Thoracic aorta (tissue), 2 donors: Measurements from ENCODE around the gene AP5S1. TPM values are rescaled to one million over a fixed set of nuclear protein-coding genes. Genes with fewer than 3 reads are reported as not detected.

ENCODE experiments used
- ATAC-seq: fragments of 150-250 bp; one replicate; pipeline ENCODE4 v1.8.0; 2017; ENCODE audit warnings: low read depth; ENCODE audit not compliant: insufficient number of reproducible peaks, low FRiP score
- DNase-seq: peaks from one replicate; pipeline ENCODE4 v3.0.0-alpha.2; 2020; ENCODE audit warnings: low spot score
- H3K27ac ChIP-seq, 2 donors: fragments of 200-600 bp; sonication (generic); 1 replicate in 1 of 2; 2 replicates in 1 of 2; pipeline ENCODE4 v1.5.1; 2016; ENCODE audit warnings: mild to moderate bottlenecking in 2 of 2, moderate library complexity in 2 of 2
- H3K27me3 ChIP-seq: fragments of 200-600 bp; sonication (generic); replicated peaks from 2 replicates; pipeline ENCODE4 v1.6.0; 2016; ENCODE audit warnings: mild to moderate bottlenecking; ENCODE audit not compliant: insufficient read depth
- H3K36me3 ChIP-seq: fragments of 200-600 bp; sonication (generic); one replicate; pipeline ENCODE4 v1.5.1; 2016
- H3K4me1 ChIP-seq, 2 donors: fragments of 200-600 bp; sonication (generic); 1 replicate in 1 of 2; 2 replicates in 1 of 2; pipeline versions ENCODE4 v1.5.1 to v1.6.0; 2016; ENCODE audit warnings: low read depth in 2 of 2, mild to moderate bottlenecking in 1 of 2; ENCODE audit not compliant: control insufficient read depth in 1 of 2
- H3K4me3 ChIP-seq: fragments of 200-600 bp; sonication (generic); 2 replicates; pipeline ENCODE4 v1.5.1; 2016; ENCODE audit warnings: mild to moderate bottlenecking
- H3K9me3 ChIP-seq: fragments of 200-600 bp; sonication (generic); 2 replicates; pipeline ENCODE4 v1.5.1; 2016
- total RNA-seq, 2 donors: library from RNA; depleted of rRNA; stranded (reverse); fragments of >200 nt; gene quantifications; one replicate each; pipeline versions ENCODE4 v1.1.0 to v1.2.3, GENCODE V29; 2016
- TF ChIP-seq, protein P1 (sequence below): fragments of 200-600 bp; sonication (generic); IDR thresholded peaks from one replicate; pipeline ENCODE4 v1.5.1; 2019; ENCODE audit warnings: antibody characterized with exemption

The AP5S1 gene
- total RNA-seq, 2 donors from 2014 or later: 12.3 to 18.0 TPM

GRCh38 chr20:3813848-3814581, 6.3 kb upstream of the AP5S1 start:
- H3K36me3 ChIP-seq: no peaks in the 10 kb centered on the region
- peak overlapping the region in 1 of 2 donors; percentile 41 for H3K27ac ChIP-seq
- H3K4me3 ChIP-seq: no peak overlapping the region
- no peaks in the 10 kb centered on the region for H3K27me3 ChIP-seq
- ATAC-seq (no peak), DNase-seq (no peak)
- TF ChIP-seq, protein P1, sequence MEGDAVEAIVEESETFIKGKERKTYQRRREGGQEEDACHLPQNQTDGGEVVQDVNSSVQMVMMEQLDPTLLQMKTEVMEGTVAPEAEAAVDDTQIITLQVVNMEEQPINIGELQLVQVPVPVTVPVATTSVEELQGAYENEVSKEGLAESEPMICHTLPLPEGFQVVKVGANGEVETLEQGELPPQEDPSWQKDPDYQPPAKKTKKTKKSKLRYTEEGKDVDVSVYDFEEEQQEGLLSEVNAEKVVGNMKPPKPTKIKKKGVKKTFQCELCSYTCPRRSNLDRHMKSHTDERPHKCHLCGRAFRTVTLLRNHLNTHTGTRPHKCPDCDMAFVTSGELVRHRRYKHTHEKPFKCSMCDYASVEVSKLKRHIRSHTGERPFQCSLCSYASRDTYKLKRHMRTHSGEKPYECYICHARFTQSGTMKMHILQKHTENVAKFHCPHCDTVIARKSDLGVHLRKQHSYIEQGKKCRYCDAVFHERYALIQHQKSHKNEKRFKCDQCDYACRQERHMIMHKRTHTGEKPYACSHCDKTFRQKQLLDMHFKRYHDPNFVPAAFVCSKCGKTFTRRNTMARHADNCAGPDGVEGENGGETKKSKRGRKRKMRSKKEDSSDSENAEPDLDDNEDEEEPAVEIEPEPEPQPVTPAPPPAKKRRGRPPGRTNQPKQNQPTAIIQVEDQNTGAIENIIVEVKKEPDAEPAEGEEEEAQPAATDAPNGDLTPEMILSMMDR: no peak
- H3K4me1 ChIP-seq: peaks cover 8 to 48% of the 10 kb centered on the region in 2 donors
- no peaks in the 10 kb centered on the region for H3K9me3 ChIP-seq

DNA sequence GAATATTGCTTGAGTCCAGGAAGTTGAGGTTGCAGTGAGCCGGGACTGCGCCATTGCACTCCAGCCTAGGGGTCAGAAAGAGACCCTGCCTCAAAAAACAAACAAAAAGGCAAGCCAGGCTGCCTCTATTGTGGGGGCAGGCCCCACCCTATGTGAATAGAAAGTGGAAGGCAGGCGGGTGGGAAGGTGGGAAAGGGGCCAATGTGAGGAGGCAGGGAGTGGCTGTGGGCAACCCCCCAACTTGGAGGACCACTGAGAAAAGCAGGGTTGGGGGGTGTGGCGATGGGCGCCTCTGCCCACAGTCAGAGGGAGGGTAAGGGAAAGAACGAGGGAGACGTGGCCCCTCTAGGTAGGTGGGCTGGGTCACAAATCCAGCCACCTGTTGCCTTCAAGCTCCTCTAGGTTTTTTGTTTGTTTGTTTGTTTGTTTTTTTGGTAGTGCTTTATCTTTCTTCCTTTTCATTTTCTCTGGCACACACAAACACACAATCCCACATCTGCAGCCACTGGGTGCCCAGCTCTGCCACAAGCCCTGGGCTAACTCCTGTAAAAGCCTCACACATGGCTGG, 5.3 kb upstream of the AP5S1 start:
- no peaks in the 10 kb centered on the region for H3K27me3 ChIP-seq
- peaks cover 13 to 50% of the 10 kb centered on the region in 2 donors for H3K4me1 ChIP-seq
- ATAC-seq (no peak), DNase-seq (no peak)
- H3K4me3 ChIP-seq: no peak overlapping the region
- H3K9me3 ChIP-seq: no peaks in the 10 kb centered on the region
- TF ChIP-seq, protein P1: no peak
- no peak overlapping the region for H3K27ac ChIP-seq
- H3K36me3 ChIP-seq: no peaks in the 10 kb centered on the region

DNA sequence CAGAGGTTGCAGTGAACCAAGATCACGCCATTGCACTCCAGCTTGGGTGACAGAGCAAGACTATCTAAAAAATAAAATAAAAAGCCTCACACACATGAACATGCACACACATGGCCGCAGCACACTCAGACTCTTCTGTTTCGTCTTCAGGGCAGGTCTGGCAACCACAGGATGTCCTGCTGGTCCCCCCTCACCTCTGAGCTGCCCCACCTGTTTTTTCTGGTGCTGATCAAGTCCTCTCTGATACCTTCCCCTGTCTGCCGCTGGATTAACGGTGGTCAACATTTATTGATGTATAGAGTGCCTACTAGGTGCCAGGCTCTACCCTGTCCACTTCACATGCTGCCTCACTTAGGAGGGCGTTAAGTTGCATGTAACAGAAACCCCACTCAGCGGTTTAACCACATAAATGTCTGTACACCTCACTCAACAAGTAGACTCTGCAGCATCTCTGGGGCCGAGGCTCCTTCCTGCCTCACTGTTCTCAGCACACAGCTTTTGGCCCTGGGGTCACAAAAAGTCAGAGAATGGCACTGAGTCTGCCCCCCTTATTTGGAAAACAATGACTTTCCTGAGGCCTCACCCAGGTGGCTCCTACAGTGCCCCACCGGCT, 4.5 kb upstream of the AP5S1 start:
- no peak for DNase-seq
- Histone ChIP-seq H3K4me1 (peaks cover 9 to 43% of the 10 kb centered on the region in 2 donors), H3K9me3 (no peaks in the 10 kb centered on the region), H3K27me3 (no peaks in the 10 kb centered on the region), H3K27ac (no peak overlapping the region), H3K4me3 (no peak overlapping the region), H3K36me3 (no peaks in the 10 kb centered on the region)
- ATAC-seq: no peak
- TF ChIP-seq, protein P1: no peak

DNA sequence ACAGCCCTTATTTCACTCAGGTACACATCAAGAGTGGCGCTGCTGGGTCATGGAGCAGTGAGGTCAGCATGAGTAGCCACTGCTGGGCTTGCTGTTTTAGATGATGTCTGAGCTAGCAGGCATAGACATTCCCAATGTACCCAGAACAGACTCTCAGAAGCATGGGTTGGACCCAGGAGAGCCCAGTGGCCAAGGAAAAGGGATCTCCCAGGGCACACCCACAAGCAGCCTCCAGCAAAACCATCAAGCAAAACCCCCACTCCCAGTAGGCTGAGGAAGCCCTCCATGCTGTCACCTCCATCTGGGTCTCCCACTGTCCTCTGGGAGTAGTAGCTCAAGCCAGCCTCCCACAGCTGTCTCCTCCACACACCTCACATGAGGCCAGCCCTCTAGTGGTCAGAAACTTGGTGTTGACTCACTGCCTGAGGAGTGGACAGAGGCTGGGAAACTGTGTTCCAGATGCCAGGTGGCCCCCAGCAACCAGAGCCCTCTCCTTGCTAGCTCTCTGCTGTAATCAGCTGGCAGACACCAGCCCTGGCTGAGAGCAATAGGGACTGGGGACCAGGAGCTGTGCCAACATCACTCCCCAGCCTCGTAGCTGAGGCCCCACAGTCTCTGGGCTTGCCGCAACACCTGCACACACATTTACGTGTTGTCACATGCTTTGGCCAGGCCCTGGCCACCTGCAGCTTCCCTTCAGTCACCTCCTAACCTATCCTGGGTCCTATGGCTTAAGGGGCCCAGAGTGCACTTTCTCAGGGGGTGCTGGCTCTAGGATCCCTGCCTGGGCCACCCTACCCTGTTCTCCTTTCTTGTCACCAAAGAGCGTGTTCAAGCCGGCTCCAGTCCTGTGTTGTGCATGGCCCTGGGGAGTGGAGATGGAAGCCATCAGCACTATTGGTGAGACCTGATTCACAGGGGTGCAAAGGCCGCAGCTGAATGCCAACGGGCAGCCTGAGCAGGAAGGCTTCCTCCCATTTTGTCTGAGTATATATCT, 1.9 kb upstream of the AP5S1 start:
- TF ChIP-seq, protein P1: peak; percentile 59
- DNase-seq (no peak), ATAC-seq (no peak)
- H3K27me3 ChIP-seq: no peaks in the 10 kb centered on the region
- peaks cover 4 to 27% of the 10 kb centered on the region in 2 donors for H3K4me1 ChIP-seq
- peak overlapping the region; percentile 31 to 92 for H3K27ac ChIP-seq
- no peak overlapping the region for H3K4me3 ChIP-seq
- H3K9me3 ChIP-seq: no peaks in the 10 kb centered on the region
- H3K36me3 ChIP-seq: peaks cover 8% of the 10 kb centered on the region
